Measurements from ENCODE around the gene HELZ.

HELZ gene

DNA sequence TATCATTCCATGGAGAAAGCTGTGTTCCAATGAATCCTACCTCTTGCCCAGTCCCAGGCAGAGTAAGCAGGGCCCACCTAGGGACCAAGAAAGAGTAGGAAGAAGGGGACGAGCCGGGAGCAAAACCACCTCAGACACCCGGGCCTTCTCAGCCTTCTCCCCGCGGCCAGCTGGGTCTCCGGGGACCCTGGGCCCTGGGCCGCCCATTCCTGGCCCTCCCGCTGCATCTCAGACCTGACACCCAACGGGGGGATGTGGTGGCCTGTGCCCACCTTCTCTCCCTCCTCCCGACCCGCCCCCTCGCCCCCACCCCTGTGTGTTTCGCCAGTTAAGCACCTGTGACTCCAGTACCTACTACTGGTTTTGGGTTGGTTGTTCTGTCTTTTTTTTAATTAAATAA is 212.0 kb downstream of the HELZ start:
- H3K36me3 Mint-ChIP-seq (ENCODE audit: low read depth) = no peaks in the 10 kb centered on the region
- DNase-seq (ENCODE audit: low spot score) = no peak
- no peaks in the 10 kb centered on the region for H3K4me1 Mint-ChIP-seq (ENCODE audit: low read depth)
- H3K27ac Mint-ChIP-seq = no peak overlapping the region
- no peaks in the 10 kb centered on the region for H3K27me3 Mint-ChIP-seq (ENCODE audit: low read depth)
- no peaks in the 10 kb centered on the region for H3K9me3 Mint-ChIP-seq
- no peak overlapping the region for H3K4me3 Mint-ChIP-seq

DNA sequence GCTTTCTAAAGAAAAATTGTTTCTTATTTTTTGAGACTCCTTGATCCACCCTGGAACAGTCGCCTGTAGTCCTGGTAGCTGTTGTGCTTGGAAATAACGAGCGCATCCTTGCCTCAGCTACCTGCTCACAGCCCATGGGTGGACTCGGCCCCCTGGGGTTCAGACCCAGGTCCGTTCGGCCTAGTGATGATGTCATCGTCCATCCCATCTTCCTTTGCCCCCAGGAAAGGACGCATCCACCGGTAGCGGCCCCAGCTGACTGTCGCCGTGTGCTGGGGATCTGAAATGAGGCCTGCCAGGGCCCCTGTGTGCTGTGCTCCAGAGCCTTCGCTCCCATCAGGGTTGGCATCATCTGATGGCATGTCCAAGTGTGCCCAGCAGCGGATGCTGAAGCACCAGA is 212.6 kb downstream of the HELZ start:
- Mint-ChIP-seq H3K4me3 (no peak overlapping the region), H3K27me3 (ENCODE audit: low read depth) (no peaks in the 10 kb centered on the region), H3K9me3 (no peaks in the 10 kb centered on the region), H3K4me1 (ENCODE audit: low read depth) (no peaks in the 10 kb centered on the region), H3K36me3 (ENCODE audit: low read depth) (no peaks in the 10 kb centered on the region), H3K27ac (no peak overlapping the region)
- no peak for DNase-seq (ENCODE audit: low spot score)

DNA sequence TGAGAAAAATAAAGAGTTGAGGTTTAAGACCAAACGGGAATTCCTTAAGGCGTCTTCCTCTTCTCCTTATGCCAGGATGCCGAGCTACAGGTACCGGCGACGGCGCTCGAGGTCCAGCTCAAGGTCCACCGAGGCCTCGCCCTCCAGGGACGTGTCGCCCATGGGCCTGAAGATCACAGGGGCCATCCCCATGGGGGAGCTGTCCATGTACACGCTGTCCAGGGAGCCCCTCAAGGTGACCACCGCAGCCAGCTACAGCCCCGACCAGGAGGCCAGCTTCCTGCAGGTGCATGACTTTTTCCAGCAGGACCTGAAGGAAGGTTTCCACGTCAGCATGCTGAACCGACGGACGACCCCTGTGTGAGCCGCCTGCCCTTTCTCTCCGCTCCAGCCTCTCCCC is 214.4 kb downstream of the HELZ start:
- H3K4me1 Mint-ChIP-seq (ENCODE audit: low read depth) = no peaks in the 10 kb centered on the region
- no peaks in the 10 kb centered on the region for H3K36me3 Mint-ChIP-seq (ENCODE audit: low read depth)
- H3K27ac Mint-ChIP-seq = no peak overlapping the region
- H3K4me3 Mint-ChIP-seq = no peak overlapping the region
- no peak for DNase-seq (ENCODE audit: low spot score)
- H3K27me3 Mint-ChIP-seq (ENCODE audit: low read depth) = no peaks in the 10 kb centered on the region
- H3K9me3 Mint-ChIP-seq = no peaks in the 10 kb centered on the region

- Mint-ChIP-seq H3K4me1 (ENCODE audit: low read depth) (no peaks in the 10 kb centered on the region), H3K9me3 (no peaks in the 10 kb centered on the region), H3K36me3 (ENCODE audit: low read depth) (no peaks in the 10 kb centered on the region), H3K27me3 (ENCODE audit: low read depth) (no peaks in the 10 kb centered on the region), H3K27ac (no peak overlapping the region), H3K4me3 (no peak overlapping the region)
- no peak for DNase-seq (ENCODE audit: low spot score)
Observed at GRCh38 chr17:67027031-67027628, 217.9 kb downstream of the HELZ start.

DNA sequence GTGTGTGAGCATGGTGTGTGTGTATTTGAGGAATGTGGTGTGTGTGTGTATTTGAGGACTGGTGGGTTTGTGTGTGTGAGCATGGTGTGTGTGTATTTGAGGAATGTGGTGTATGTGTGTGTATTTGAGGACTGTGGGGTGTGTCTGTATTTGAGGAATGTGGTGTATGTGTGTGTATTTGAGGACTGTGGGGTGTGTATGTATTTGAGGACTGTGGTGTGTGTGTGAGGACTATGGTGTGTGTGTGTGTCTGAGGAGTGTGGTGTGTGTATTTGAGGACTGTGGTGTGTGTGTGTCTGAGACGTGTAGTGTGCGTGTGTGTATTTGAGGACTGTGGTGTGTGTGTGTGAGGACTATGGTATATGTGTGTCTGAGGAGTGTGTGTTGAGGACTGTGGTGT is 218.7 kb downstream of the HELZ start:
- no peaks in the 10 kb centered on the region for H3K9me3 Mint-ChIP-seq
- H3K27me3 Mint-ChIP-seq (ENCODE audit: low read depth) = no peaks in the 10 kb centered on the region
- no peak overlapping the region for H3K27ac Mint-ChIP-seq
- H3K4me1 Mint-ChIP-seq (ENCODE audit: low read depth) = no peaks in the 10 kb centered on the region
- H3K36me3 Mint-ChIP-seq (ENCODE audit: low read depth) = no peaks in the 10 kb centered on the region
- no peak for DNase-seq (ENCODE audit: low spot score)
- H3K4me3 Mint-ChIP-seq = no peak overlapping the region

DNA sequence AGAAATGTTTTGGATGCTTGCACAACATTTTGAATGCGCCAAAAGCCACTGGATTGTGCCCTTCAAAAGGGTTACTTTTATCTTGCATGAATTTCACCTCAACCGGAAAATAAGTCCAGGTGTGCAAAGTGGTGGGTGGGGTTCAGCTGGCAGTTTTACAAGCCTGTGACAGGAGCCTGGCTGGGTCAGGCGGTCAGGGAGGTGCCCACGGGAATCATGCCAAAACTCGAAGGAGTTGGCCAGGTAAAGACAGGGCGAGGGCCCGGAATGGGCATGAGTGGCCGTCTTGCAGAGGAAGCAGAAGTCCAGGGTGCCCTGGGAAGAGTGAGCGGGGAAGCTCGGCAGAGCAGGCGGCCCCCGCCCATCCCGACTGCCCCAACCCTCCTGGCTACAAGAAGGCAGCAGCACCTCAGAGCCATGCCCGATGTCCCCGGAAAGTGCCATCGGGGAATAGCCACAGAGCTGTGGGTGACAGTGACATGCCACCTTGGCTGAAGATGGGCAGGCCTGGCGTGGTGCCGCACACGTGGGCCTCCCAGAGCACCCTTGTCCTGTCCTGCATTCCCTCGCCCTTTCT is 219.7 kb downstream of the HELZ start:
- H3K4me3 Mint-ChIP-seq = no peak overlapping the region
- no peak overlapping the region for H3K27ac Mint-ChIP-seq
- no peaks in the 10 kb centered on the region for H3K36me3 Mint-ChIP-seq (ENCODE audit: low read depth)
- H3K27me3 Mint-ChIP-seq (ENCODE audit: low read depth) = no peaks in the 10 kb centered on the region
- no peak for DNase-seq (ENCODE audit: low spot score)
- no peaks in the 10 kb centered on the region for H3K4me1 Mint-ChIP-seq (ENCODE audit: low read depth)
- no peaks in the 10 kb centered on the region for H3K9me3 Mint-ChIP-seq

- Mint-ChIP-seq H3K9me3 (no peaks in the 10 kb centered on the region), H3K36me3 (ENCODE audit: low read depth) (no peaks in the 10 kb centered on the region), H3K27me3 (ENCODE audit: low read depth) (no peaks in the 10 kb centered on the region), H3K27ac (no peak overlapping the region), H3K4me1 (ENCODE audit: low read depth) (no peaks in the 10 kb centered on the region), H3K4me3 (no peak overlapping the region)
- no peak for DNase-seq (ENCODE audit: low spot score)
Observed at GRCh38 chr17:67024736-67025135, 220.3 kb downstream of the HELZ start.

DNA sequence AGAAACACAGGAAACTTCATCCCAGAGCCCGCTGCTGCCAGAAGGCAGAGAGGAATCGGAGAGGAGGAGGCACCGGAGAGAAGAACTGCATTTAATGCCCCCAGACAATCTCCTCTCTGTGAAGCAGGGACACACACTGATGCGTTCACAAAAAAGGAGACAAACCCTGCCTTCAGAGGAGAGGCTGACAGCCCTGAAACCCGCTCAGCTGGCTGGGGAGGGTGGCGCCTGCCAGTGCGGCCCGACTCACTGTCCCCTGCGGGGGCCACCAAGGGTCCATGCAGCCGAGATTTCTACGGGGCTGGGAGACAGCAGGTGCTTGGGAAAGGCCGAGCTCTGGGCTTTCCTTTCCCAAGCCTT is 222.6 kb downstream of the HELZ start:
- no peak overlapping the region for H3K4me3 Mint-ChIP-seq
- H3K9me3 Mint-ChIP-seq = no peaks in the 10 kb centered on the region
- no peak overlapping the region for H3K27ac Mint-ChIP-seq
- DNase-seq (ENCODE audit: low spot score) = no peak
- H3K4me1 Mint-ChIP-seq (ENCODE audit: low read depth) = no peaks in the 10 kb centered on the region
- no peaks in the 10 kb centered on the region for H3K36me3 Mint-ChIP-seq (ENCODE audit: low read depth)
- no peaks in the 10 kb centered on the region for H3K27me3 Mint-ChIP-seq (ENCODE audit: low read depth)

- Mint-ChIP-seq H3K27ac (no peak overlapping the region), H3K36me3 (ENCODE audit: low read depth) (no peaks in the 10 kb centered on the region), H3K4me3 (no peak overlapping the region), H3K27me3 (ENCODE audit: low read depth) (no peaks in the 10 kb centered on the region), H3K4me1 (ENCODE audit: low read depth) (no peaks in the 10 kb centered on the region), H3K9me3 (no peaks in the 10 kb centered on the region)
- DNase-seq (ENCODE audit: low spot score) = no peak
Observed at GRCh38 chr17:67021743-67022450, 223.1 kb downstream of the HELZ start.

GRCh38 chr17:67021196-67021595 is 223.8 kb downstream of the HELZ start:
- Mint-ChIP-seq H3K4me3 (no peak overlapping the region), H3K27me3 (ENCODE audit: low read depth) (no peaks in the 10 kb centered on the region), H3K36me3 (ENCODE audit: low read depth) (no peaks in the 10 kb centered on the region), H3K9me3 (no peaks in the 10 kb centered on the region), H3K4me1 (ENCODE audit: low read depth) (no peaks in the 10 kb centered on the region), H3K27ac (no peak overlapping the region)
- no peak for DNase-seq (ENCODE audit: low spot score)
